ENCODE results near the gene TUFM.
"Not testable (repeated sequence)": the region's sequence is repeated elsewhere in the genome, so short reads cannot be mapped to it uniquely, and the experiment has no call there.

TUFM gene

GRCh38 chr16:28839004-28839639 lies 7.0 kb downstream of the TUFM start:
- no peak for DNase-seq (ENCODE audit: low read depth in 2 of 2)

- no peak for DNase-seq (ENCODE audit: low read depth in 2 of 2)
Measured at GRCh38 chr16:28838558-28838918, 7.6 kb downstream of the TUFM start.

GRCh38 chr16:28837672-28838557 lies 8.2 kb downstream of the TUFM start:
- no peak for DNase-seq (ENCODE audit: low read depth in 2 of 2)

- no peak for DNase-seq (ENCODE audit: low read depth in 2 of 2)
Measured at GRCh38 chr16:28836761-28837064, 9.4 kb downstream of the TUFM start.

GRCh38 chr16:28835864-28836760 lies 10.0 kb downstream of the TUFM start:
- no peak for DNase-seq (ENCODE audit: low read depth in 2 of 2)

- DNase-seq (ENCODE audit: low read depth in 2 of 2), result no peak
Measured at GRCh38 chr16:28834873-28835863, 11.0 kb downstream of the TUFM start.

GRCh38 chr16:28834349-28834748 lies 11.8 kb downstream of the TUFM start:
- DNase-seq (ENCODE audit: low read depth in 2 of 2), result no peak

GRCh38 chr16:28830531-28830930 lies 15.6 kb downstream of the TUFM start:
- DNase-seq (ENCODE audit: low read depth in 2 of 2), result no peak

- no peak for DNase-seq (ENCODE audit: low read depth in 2 of 2)
Measured at GRCh38 chr16:28829747-28830146, 16.4 kb downstream of the TUFM start.

GRCh38 chr16:28826141-28826540 lies 20.0 kb downstream of the TUFM start:
- DNase-seq (ENCODE audit: low read depth in 2 of 2), result no peak

- DNase-seq (ENCODE audit: low read depth in 2 of 2), result no peak
Measured at GRCh38 chr16:28824717-28824973, 21.5 kb downstream of the TUFM start.

GRCh38 chr16:28823873-28824716 lies 22.1 kb downstream of the TUFM start:
- DNase-seq (ENCODE audit: low read depth in 2 of 2), result peak; percentile 94

- DNase-seq (ENCODE audit: low read depth in 2 of 2), result no peak
Measured at GRCh38 chr16:28823291-28823872, 22.8 kb downstream of the TUFM start.

GRCh38 chr16:28822520-28823290 lies 23.4 kb downstream of the TUFM start, which contains the start of gene ATXN2L:
Gene ATXN2L (plus strand): TSS chr16:28822999. CDS start chr16:28823260, 261 bp downstream.
- DNase-seq (ENCODE audit: low read depth in 2 of 2), result peak; percentile 89 to 93

GRCh38 chr16:28821874-28822519 lies 24.2 kb downstream of the TUFM start:
- no peak for DNase-seq (ENCODE audit: low read depth in 2 of 2)

GRCh38 chr16:28820546-28820945 lies 25.6 kb downstream of the TUFM start:
- not testable (repeated sequence) for DNase-seq (ENCODE audit: low read depth in 2 of 2)

- DNase-seq (ENCODE audit: low read depth in 2 of 2), result no peak
Measured at GRCh38 chr16:28820016-28820415, 26.1 kb downstream of the TUFM start.

- not testable (repeated sequence) for DNase-seq (ENCODE audit: low read depth in 2 of 2)
Measured at GRCh38 chr16:28807445-28808120, 38.6 kb downstream of the TUFM start.
